Sigmoid colon (tissue), 7 donors: ENCODE results near the gene UBR2. TPM values are rescaled to one million over a fixed set of nuclear protein-coding genes. Genes with fewer than 3 reads are reported as not detected.
A peak's percentile ranks its signal among the peaks of the same experiment; 100 is the strongest.
"Not testable (repeated sequence)": the region's sequence is repeated elsewhere in the genome, so short reads cannot be mapped to it uniquely, and the experiment has no call there.

Experiments used
- DNase-seq: peaks from one replicate; pipeline ENCODE4 v3.0.0-alpha.2; 2019
- H3K27ac ChIP-seq, 4 donors: fragments of 200-600 bp; sonication (generic); one replicate each; pipeline ENCODE4 v1.5.1; 2016 to 2019; ENCODE audit warnings: mild to moderate bottlenecking in 1 of 4
- H3K27me3 ChIP-seq, 3 donors: fragments of 200-600 bp; sonication (generic); one replicate each; pipeline ENCODE4 v1.5.1; 2019; ENCODE audit warnings: mild to moderate bottlenecking in 1 of 3
- H3K36me3 ChIP-seq, 4 donors: fragments of 200-600 bp; sonication (generic); one replicate each; pipeline ENCODE4 v1.5.1; 2016 to 2019
- H3K4me1 ChIP-seq, 4 donors: fragments of 200-600 bp; sonication (generic); one replicate each; pipeline ENCODE4 v1.5.1; 2017 to 2019
- H3K4me3 ChIP-seq, 4 donors: fragments of 200-600 bp; sonication (generic); one replicate each; pipeline ENCODE4 v1.5.1; 2017 to 2019; ENCODE audit warnings: mild to moderate bottlenecking in 2 of 4, moderate library complexity in 1 of 4
- H3K9me3 ChIP-seq, 4 donors: fragments of 200-600 bp in 3 of 4; sonication (generic) in 3 of 4; one replicate each; pipeline versions ENCODE4 v1.5.1 to v1.6.1; 2013 to 2019
- EP300 ChIP-seq, 4 donors: sonication (generic); formaldehyde crosslinking; IDR thresholded peaks; one replicate each; pipeline ENCODE4 v1.6.1; 2017; ENCODE audit warnings: antibody characterized with exemption in 4 of 4
- POLR2A ChIP-seq, 2 donors: fragments of 450-650 bp; IDR thresholded peaks; one replicate each; pipeline ENCODE4 v1.6.1; 2016; ENCODE audit warnings: antibody characterized with exemption in 2 of 2, mild to moderate bottlenecking in 2 of 2, moderate library complexity in 2 of 2
- POLR2AphosphoS5 ChIP-seq, 4 donors: sonication (generic); formaldehyde crosslinking; IDR thresholded peaks; one replicate each; pipeline ENCODE4 v1.6.1; 2017; ENCODE audit warnings: antibody characterized with exemption in 4 of 4
- WGBS, 2 donors: extraction: QIAGEN DNeasy Blood & Tissue Kit; methylation state at CpG; one replicate each; pipeline ENCODE4 v1.1.7; 2013; 5-methylcytosine and 5-hydroxymethylcytosine counted together
- intact Hi-C: fragments of 100-400 bp; cut with DNase I; formaldehyde crosslinking; loops from one replicate; pipeline ENCODE4 v1.15.1; 2023
- polyA plus RNA-seq, 3 donors: library from polyadenylated mRNA; stranded (reverse); fragments of 200-250 nt; gene quantifications; one replicate each; pipeline ENCODE4 v1.2.3, GENCODE V29; 2013
- total RNA-seq, 4 donors: library from RNA; depleted of rRNA; stranded (reverse); fragments of >200 nt; gene quantifications; one replicate each; pipeline ENCODE4 v1.1.0, GENCODE V29; 2016
- TF ChIP-seq, protein P1 (sequence below), 4 experiments: fragments of 450-650 bp in 3 of 4; fragments of 200-600 bp in 1 of 4; IDR thresholded peaks; one replicate each; pipeline ENCODE4 v1.5.1; 2016 to 2019; ENCODE audit warnings: antibody characterized with exemption in 4 of 4, mild to moderate bottlenecking in 3 of 4, moderate library complexity in 2 of 4
- donor health status: healthy with polysubstance abuse.
- donor health status: Bipolar disorder and iron deficiency.
- donor health status: healthy.

Gene UBR2
- total and polyA plus RNA-seq, 7 donors = 6.6 to 34.3 (median 30.4) TPM

DNA sequence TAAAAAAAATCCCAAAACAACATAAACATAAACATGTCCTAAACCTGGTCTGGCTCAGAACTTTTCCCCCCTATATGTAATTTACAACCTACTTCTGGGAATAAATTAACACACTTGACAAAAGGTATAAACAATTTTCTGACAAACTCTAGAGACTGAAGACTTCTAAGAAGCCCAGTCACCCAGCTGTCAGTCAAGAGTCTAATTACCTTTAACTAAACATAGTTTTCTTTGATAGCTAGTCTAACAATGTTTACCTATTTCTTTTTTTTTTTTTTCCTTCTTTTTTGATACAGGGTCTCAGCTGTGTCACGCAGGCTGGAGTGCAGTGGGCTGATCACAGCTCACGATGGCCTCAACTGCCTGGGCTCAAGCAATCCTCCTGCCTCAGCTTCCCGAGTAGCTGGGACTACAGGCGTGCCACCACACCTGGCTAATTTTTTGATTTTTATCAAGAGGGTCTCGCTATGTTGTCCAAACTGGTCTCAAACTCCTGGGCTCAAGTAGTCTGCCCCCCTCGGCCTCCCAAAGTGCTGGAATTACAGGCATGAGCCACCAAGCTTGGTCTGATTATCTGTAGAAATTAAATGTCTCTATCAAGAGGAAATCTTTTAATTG is 932 bp upstream of the UBR2 start:
- no peaks in the 10 kb centered on the region for H3K9me3 ChIP-seq
- H3K27ac ChIP-seq = no peak overlapping the region
- peak overlapping the region in 1 of 4 donors; percentile 71 for H3K4me3 ChIP-seq
- intact Hi-C loops = no loop called here
- H3K4me1 ChIP-seq = peaks cover 0 to 32% (median 25%) of the 10 kb centered on the region in 4 donors
- WGBS, 2 donors = 31 to 70% methylated on average over 6 of the region's 6 CpGs
- DNase-seq = no peak
- no peaks in the 10 kb centered on the region for H3K36me3 ChIP-seq
- no peaks in the 10 kb centered on the region for H3K27me3 ChIP-seq
- TF ChIP-seq, protein P1, sequence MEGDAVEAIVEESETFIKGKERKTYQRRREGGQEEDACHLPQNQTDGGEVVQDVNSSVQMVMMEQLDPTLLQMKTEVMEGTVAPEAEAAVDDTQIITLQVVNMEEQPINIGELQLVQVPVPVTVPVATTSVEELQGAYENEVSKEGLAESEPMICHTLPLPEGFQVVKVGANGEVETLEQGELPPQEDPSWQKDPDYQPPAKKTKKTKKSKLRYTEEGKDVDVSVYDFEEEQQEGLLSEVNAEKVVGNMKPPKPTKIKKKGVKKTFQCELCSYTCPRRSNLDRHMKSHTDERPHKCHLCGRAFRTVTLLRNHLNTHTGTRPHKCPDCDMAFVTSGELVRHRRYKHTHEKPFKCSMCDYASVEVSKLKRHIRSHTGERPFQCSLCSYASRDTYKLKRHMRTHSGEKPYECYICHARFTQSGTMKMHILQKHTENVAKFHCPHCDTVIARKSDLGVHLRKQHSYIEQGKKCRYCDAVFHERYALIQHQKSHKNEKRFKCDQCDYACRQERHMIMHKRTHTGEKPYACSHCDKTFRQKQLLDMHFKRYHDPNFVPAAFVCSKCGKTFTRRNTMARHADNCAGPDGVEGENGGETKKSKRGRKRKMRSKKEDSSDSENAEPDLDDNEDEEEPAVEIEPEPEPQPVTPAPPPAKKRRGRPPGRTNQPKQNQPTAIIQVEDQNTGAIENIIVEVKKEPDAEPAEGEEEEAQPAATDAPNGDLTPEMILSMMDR (IDR thresholded peaks at IDR 0.05) = no peak
- no peak for TF ChIP-seq POLR2A (IDR thresholded peaks at IDR 0.05)
- TF ChIP-seq POLR2AphosphoS5 (IDR thresholded peaks at IDR 0.05) = no peak
- no peak for TF ChIP-seq EP300 (IDR thresholded peaks at IDR 0.05)

DNA sequence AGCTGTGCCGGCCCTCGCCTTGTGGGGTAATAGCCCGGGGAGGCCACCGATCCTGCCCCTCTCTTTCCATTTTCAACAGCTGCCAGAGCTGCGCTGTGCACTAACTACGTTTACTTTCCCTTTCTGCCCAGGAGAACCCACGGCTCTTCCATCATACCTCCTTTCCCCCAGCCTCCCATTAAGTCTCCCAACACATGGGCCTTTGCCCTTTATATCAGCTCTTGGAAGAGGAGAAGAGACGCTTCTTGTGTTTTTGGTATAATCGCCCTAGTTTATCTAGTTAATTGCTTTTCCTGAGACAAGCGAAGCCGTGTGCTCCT is 637 bp downstream of the UBR2 start:
- peak overlapping the region; percentile 93 to 99 (median 98) for H3K27ac ChIP-seq
- TF ChIP-seq POLR2A (IDR thresholded peaks at IDR 0.05) (no peak), EP300 (IDR thresholded peaks at IDR 0.05) (no peak), POLR2AphosphoS5 (IDR thresholded peaks at IDR 0.05) (no peak)
- TF ChIP-seq, protein P1 (IDR thresholded peaks at IDR 0.05) = no peak
- no peak for DNase-seq
- intact Hi-C loops = no loop called here
- peaks cover 0 to 43% (median 34%) of the 10 kb centered on the region in 4 donors for H3K4me1 ChIP-seq
- H3K36me3 ChIP-seq = no peaks in the 10 kb centered on the region
- peak overlapping the region; percentile 71 to 95 (median 85) for H3K4me3 ChIP-seq
- WGBS, 2 donors = 1% methylated on average over 11 of the region's 11 CpGs
- H3K27me3 ChIP-seq = no peaks in the 10 kb centered on the region
- no peaks in the 10 kb centered on the region for H3K9me3 ChIP-seq

DNA sequence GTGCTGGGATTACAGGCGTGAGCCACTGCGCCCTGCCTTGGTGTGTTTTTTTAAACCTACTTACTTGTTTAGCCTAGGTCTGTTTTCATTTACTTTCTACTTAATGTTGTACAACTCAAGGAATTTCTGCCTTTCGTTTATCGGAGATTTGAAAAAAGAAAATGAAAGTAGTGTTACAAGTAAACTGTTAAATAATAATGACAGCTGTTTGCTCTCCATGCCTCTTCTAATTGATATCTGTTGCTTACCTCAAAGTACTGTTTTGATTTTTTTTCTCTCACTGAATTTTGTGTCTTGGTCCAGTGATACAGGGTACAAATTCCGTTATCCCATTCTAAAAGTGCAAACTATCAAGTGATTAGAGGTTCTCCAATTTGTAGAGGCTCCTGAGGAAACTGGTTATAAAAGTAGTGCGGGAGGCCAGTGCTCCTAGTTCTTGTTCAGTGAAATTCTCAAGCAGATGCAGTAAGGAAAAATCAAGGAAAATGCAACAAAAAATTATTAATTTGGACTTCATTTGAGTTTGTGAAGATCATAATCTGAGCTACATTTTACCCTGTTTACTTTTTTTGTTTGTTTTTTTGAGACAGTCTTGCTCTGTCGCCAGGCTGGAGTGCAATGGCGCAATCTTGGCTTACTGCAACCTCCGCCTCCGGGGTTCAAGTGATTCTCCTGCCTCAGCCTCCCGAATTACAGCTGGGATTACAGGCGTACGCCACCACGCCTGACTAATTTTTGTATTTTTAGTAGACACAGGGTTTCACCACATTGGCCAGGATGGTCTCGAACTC is 2.2 kb downstream of the UBR2 start:
- intact Hi-C loops = no loop called here

DNA sequence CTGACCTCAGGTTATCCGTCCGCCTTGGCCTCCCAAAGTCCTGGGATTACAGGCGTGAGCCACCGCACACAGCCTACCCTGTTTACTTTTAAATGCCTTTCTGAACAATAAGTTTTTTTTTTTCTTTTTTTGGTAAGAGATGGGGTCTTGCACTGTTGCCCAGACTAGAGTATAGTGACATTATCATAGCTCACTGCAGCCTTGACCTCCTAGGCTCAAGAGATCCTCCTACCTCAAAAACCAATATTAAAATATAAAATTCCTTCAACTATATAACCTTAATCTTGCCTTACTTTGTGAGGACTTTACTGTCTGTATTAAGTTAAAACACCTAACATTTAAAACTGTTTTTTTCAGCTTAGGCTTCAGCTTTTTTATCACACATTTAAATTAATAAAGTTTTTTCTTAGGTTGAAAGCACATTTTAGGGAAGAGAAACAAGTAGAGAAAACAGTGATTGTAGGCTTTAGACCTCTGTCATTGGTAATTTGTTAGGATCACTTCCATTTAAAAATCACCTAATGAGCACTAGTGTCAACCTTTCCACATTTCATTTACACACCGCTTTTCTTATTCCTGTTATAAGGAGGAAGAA is 2.9 kb downstream of the UBR2 start:
- intact Hi-C loops = no loop called here
- Histone ChIP-seq H3K27me3 (no peaks in the 10 kb centered on the region), H3K4me1 (peaks cover 0 to 53% (median 45%) of the 10 kb centered on the region in 4 donors), H3K4me3 (no peak overlapping the region), H3K27ac (peak overlapping the region in 2 of 4 donors; percentile 97 to 99), H3K36me3 (no peaks in the 10 kb centered on the region), H3K9me3 (no peaks in the 10 kb centered on the region)
- no peak for TF ChIP-seq POLR2AphosphoS5 (IDR thresholded peaks at IDR 0.05)
- TF ChIP-seq POLR2A (IDR thresholded peaks at IDR 0.05) = no peak
- no peak for TF ChIP-seq EP300 (IDR thresholded peaks at IDR 0.05)
- TF ChIP-seq, protein P1 (IDR thresholded peaks at IDR 0.05) = no peak
- DNase-seq = no peak
- 69 to 89% methylated on average over 5 of the region's 5 CpGs for WGBS, 2 donors

More for the DNA sequence above, 2.2 kb downstream of the UBR2 start:
- no peak for DNase-seq
- Histone ChIP-seq H3K27me3 (no peaks in the 10 kb centered on the region), H3K4me3 (peak overlapping the region; percentile 71 to 95 (median 85)), H3K27ac (peak overlapping the region; percentile 93 to 99 (median 98)), H3K9me3 (no peaks in the 10 kb centered on the region), H3K4me1 (peaks cover 0 to 51% (median 44%) of the 10 kb centered on the region in 4 donors), H3K36me3 (no peaks in the 10 kb centered on the region)
- no peak for TF ChIP-seq EP300 (IDR thresholded peaks at IDR 0.05)
- no peak for TF ChIP-seq POLR2A (IDR thresholded peaks at IDR 0.05)
- 51 to 66% methylated on average over 15 of the region's 15 CpGs for WGBS, 2 donors

DNA sequence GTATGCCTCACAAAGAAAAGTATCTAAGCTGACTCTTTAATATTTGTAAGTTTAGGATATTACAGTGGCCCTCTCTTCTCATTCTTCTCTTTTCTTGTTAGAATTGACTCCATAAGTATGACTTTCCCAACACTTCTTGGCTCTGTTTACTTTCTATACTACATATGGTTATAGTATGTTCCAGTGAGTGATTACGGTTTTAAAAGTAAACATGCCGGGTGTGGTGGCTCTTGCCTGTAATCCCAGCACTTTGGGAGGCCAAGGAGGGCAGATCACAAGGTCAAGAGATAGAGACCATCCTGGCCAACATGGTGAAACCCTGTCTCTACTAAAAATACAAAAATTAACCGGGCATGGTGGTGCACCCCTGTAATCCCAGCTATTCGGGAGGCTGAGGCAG is 3.4 kb downstream of the UBR2 start:
- H3K27me3 ChIP-seq, H3K4me3 ChIP-seq, H3K9me3 ChIP-seq, DNase-seq, intact Hi-C loops, H3K36me3 ChIP-seq, H3K27ac ChIP-seq: not testable (repeated sequence)
- WGBS, 2 donors = 46 to 78% methylated on average over 4 of the region's 4 CpGs
- peaks cover 0 to 58% (median 50%) of the 10 kb centered on the region in 4 donors for H3K4me1 ChIP-seq
